KMS-11 (cell line): ENCODE results near the gene DACT1.

ENCODE experiments used
- H2AFZ ChIP-seq: fragments of 200-600 bp; sonication (generic); 2 replicates; pipeline ENCODE4 v1.6.1; 2016; ENCODE audit warnings: antibody characterized with exemption, mixed run types, low read depth
- H3K27ac ChIP-seq: fragments of 200-600 bp; sonication (generic); 2 replicates; pipeline ENCODE4 v1.6.1; 2016; ENCODE audit warnings: mild to moderate bottlenecking, mixed run types
- H3K27me3 ChIP-seq: fragments of 200-600 bp; sonication (generic); 2 replicates; pipeline ENCODE4 v1.6.1; 2017; ENCODE audit warnings: mild to moderate bottlenecking, low read depth, mixed run types, moderate library complexity; ENCODE audit not compliant: insufficient read depth
- H3K36me3 ChIP-seq: fragments of 200-600 bp; sonication (generic); 2 replicates; pipeline ENCODE4 v1.6.1; 2017; ENCODE audit warnings: mild to moderate bottlenecking, mixed run types; ENCODE audit not compliant: insufficient read depth
- H3K4me1 ChIP-seq: fragments of 200-600 bp; sonication (generic); 2 replicates; pipeline ENCODE4 v1.6.1; 2016; ENCODE audit warnings: mild to moderate bottlenecking, low read depth, mixed run types; ENCODE audit not compliant: poor library complexity, severe bottlenecking
- H3K4me2 ChIP-seq: fragments of 200-600 bp; sonication (generic); 2 replicates; pipeline ENCODE4 v1.7.0; 2016; ENCODE audit warnings: mild to moderate bottlenecking, mixed run types
- H3K4me3 ChIP-seq: fragments of 200-600 bp; sonication (generic); IDR thresholded peaks from 2 replicates; pipeline ENCODE4 v1.6.1; 2017; ENCODE audit warnings: low read depth, low read length, mixed read lengths; ENCODE audit not compliant: insufficient read depth
- H3K79me2 ChIP-seq: fragments of 200-600 bp; sonication (generic); 2 replicates; pipeline ENCODE4 v1.6.1; 2016; ENCODE audit warnings: low read depth, mixed run types; ENCODE audit not compliant: insufficient read depth
- H3K9ac ChIP-seq: fragments of 200-600 bp; sonication (generic); 2 replicates; pipeline ENCODE4 v1.6.1; 2016; ENCODE audit warnings: mild to moderate bottlenecking, mixed run types
- H4K20me1 ChIP-seq: fragments of 200-600 bp; sonication (generic); 2 replicates; pipeline ENCODE4 v1.6.1; 2016; ENCODE audit warnings: mild to moderate bottlenecking, mixed run types; ENCODE audit not compliant: insufficient read depth
- TF ChIP-seq, protein P1 (sequence below): fragments of 200-600 bp; sonication (generic); conservative IDR thresholded peaks from 2 replicates; pipeline ENCODE4 v1.6.1; 2017; ENCODE audit warnings: low read depth, mild to moderate bottlenecking, antibody characterized with exemption, low read length, moderate library complexity, mixed read lengths

The DACT1 gene

DNA sequence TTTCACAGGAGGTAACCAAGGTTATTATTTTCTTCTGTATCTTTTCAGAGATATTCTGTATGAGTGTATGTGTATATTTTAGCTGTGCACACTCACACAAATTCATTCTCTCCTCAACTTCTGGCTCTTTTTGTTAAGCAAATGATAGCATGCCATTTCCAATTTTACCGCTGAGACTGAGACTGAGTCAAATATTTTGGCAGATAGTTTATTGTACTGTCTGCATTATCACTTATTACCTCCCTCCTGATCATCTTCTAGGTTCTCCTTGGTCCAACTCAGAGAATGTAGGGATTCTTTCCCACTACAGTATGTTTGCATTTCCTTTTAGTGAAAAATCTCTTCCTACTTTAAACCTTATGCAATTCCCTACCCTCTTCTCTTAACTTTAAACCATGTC, 33.3 kb downstream of the DACT1 start:
- Histone ChIP-seq H3K27me3 (no peaks in the 10 kb centered on the region), H3K4me1 (no peaks in the 10 kb centered on the region)
- TF ChIP-seq, protein P1, sequence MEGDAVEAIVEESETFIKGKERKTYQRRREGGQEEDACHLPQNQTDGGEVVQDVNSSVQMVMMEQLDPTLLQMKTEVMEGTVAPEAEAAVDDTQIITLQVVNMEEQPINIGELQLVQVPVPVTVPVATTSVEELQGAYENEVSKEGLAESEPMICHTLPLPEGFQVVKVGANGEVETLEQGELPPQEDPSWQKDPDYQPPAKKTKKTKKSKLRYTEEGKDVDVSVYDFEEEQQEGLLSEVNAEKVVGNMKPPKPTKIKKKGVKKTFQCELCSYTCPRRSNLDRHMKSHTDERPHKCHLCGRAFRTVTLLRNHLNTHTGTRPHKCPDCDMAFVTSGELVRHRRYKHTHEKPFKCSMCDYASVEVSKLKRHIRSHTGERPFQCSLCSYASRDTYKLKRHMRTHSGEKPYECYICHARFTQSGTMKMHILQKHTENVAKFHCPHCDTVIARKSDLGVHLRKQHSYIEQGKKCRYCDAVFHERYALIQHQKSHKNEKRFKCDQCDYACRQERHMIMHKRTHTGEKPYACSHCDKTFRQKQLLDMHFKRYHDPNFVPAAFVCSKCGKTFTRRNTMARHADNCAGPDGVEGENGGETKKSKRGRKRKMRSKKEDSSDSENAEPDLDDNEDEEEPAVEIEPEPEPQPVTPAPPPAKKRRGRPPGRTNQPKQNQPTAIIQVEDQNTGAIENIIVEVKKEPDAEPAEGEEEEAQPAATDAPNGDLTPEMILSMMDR: no peak

DNA sequence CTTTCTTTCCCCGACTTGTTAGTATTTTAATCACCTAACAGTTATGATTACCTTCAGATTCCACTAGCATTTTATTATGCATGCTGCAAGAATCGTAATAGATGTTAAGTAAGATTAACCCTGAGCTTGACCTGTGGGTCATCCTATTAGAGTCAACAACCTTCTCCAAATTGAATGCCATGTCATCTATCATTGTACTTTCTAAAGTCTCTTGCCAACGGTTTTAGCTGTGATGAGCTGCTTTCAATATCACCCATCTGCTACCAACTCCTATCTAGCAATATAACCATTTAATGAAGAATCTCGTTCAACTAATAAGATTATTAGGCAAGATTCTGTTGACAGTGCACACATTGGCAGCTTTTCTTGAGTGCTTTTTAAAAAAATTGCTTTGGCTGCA, 33.7 kb downstream of the DACT1 start:
- TF ChIP-seq, protein P1: no peak
- Histone ChIP-seq H3K4me3 (no peak overlapping the region), H3K79me2 (no peaks in the 10 kb centered on the region), H3K9ac (no peak overlapping the region), H3K4me1 (no peaks in the 10 kb centered on the region), H4K20me1 (no peaks in the 10 kb centered on the region), H2AFZ (no peak overlapping the region), H3K4me2 (no peak overlapping the region), H3K36me3 (no peaks in the 10 kb centered on the region), H3K27ac (no peak overlapping the region), H3K27me3 (no peaks in the 10 kb centered on the region)

More for the DNA sequence above, 33.3 kb downstream of the DACT1 start:
- no peaks in the 10 kb centered on the region for H4K20me1 ChIP-seq
- no peak overlapping the region for H3K4me2 ChIP-seq
- no peak overlapping the region for H3K27ac ChIP-seq
- H3K36me3 ChIP-seq: no peaks in the 10 kb centered on the region
- no peaks in the 10 kb centered on the region for H3K79me2 ChIP-seq
- no peak overlapping the region for H3K9ac ChIP-seq
- H3K4me3 ChIP-seq: no peak overlapping the region
- H2AFZ ChIP-seq: no peak overlapping the region

DNA sequence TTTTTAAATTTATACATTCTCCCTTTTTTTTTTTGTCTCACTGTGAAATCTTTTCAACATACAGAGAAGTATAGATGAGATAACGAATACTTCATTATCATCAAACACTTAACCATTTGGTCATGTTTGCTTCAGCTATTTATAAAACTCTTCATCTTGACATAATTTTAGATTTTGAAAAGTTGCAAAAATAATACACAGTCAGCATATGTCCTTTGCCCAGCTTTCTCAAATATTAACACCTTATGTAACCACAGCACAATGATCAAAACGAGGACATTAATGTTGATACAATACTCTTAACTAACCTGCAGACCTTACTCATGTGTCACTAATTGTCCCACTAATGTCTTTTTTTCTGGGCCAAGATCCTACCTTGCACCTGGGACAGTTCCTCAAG, 36.0 kb downstream of the DACT1 start:
- TF ChIP-seq, protein P1: no peak
- no peak overlapping the region for H3K4me2 ChIP-seq
- no peak overlapping the region for H3K4me3 ChIP-seq
- H3K27me3 ChIP-seq: no peaks in the 10 kb centered on the region
- H3K9ac ChIP-seq: no peak overlapping the region
- H2AFZ ChIP-seq: no peak overlapping the region
- no peaks in the 10 kb centered on the region for H3K4me1 ChIP-seq
- no peaks in the 10 kb centered on the region for H4K20me1 ChIP-seq
- H3K36me3 ChIP-seq: no peaks in the 10 kb centered on the region
- H3K27ac ChIP-seq: no peak overlapping the region
- H3K79me2 ChIP-seq: no peaks in the 10 kb centered on the region

DNA sequence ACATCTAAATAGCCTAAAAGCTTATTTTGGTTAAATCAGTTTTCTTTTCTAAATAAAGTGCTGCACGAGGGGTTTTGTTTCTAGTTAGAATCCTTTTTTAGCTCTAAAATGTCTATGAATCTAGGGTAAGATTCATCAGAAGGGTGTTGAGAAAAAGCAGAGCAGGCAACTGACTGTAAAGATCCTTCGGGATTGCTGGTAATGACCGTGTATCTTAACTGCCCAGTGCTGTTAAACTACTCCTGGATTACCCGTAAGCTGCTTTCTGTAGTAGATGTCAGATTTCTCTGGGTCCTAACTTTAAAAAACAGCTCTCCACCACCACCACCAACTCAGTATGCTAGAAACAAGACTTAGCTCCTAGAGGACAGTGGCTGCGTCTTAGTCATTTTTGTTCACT, 39.2 kb downstream of the DACT1 start:
- no peaks in the 10 kb centered on the region for H3K27me3 ChIP-seq
- no peaks in the 10 kb centered on the region for H3K79me2 ChIP-seq
- no peak overlapping the region for H3K4me3 ChIP-seq
- TF ChIP-seq, protein P1: no peak
- H3K36me3 ChIP-seq: no peaks in the 10 kb centered on the region
- H3K4me2 ChIP-seq: no peak overlapping the region
- no peak overlapping the region for H2AFZ ChIP-seq
- H3K27ac ChIP-seq: no peak overlapping the region
- H3K9ac ChIP-seq: no peak overlapping the region
- H4K20me1 ChIP-seq: no peaks in the 10 kb centered on the region
- no peaks in the 10 kb centered on the region for H3K4me1 ChIP-seq
